HEK293 (cell line): ENCODE results near the gene ACVR2A.

Source experiments
- CTCF ChIA-PET: fragments of 350-600 bp; formaldehyde crosslinking; extraction: SDS; loops from one replicate; lab custom pipeline; 2021; ENCODE audit warnings: antibody characterized with exemption; lab: Yijun Ruan, JAX
- POLR2A ChIA-PET: fragments of 300-600 bp; formaldehyde crosslinking; extraction: SDS; loops from one replicate; lab custom pipeline; 2020; ENCODE audit warnings: antibody characterized with exemption, inconsistent platforms; lab: Yijun Ruan, JAX
- H3K27ac ChIP-seq: fragments of 200-500 bp; sonication (Bioruptor generic); 2 replicates; pipeline ENCODE4 v1.5.1; 2014; ENCODE audit warnings: low read depth, low read length, control low read depth, inconsistent platforms; ENCODE audit errors: extremely low read depth
- H3K36me3 ChIP-seq, 2 experiments: fragments of 200-500 bp in 1 of 2; sonication (Bioruptor generic) in 1 of 2; 1 replicate in 1 of 2; 2 replicates in 1 of 2; pipeline ENCODE4 v1.5.1; 2014 to 2017; ENCODE audit warnings: inconsistent platforms in 2 of 2, low read length in 2 of 2; ENCODE audit not compliant: control insufficient read depth in 2 of 2, insufficient read depth in 1 of 2
- H3K4me1 ChIP-seq: fragments of 200-500 bp; sonication (Bioruptor generic); 2 replicates; pipeline ENCODE4 v1.5.1; 2014; ENCODE audit warnings: mild to moderate bottlenecking, low read length, inconsistent platforms; ENCODE audit not compliant: control insufficient read depth, insufficient read depth
- H3K4me3 ChIP-seq: 2 replicates; pipeline ENCODE4 v1.5.1; 2011; ENCODE audit warnings: low read depth, mild to moderate bottlenecking, control low read depth, low read length, moderate library complexity
- H3K9me3 ChIP-seq: fragments of 200-500 bp; sonication (Bioruptor generic); 2 replicates; pipeline ENCODE4 v1.5.1; 2014; ENCODE audit warnings: low read depth, low read length, inconsistent platforms; ENCODE audit not compliant: control insufficient read depth, insufficient read depth
- BCL11B ChIP-seq: fragments of 450-650 bp; formaldehyde crosslinking; IDR thresholded peaks from 2 replicates; pipeline ENCODE4 v1.5.1; 2016; ENCODE audit warnings: low read depth, missing biosample characterization, missing genetic modification characterization
- GLI2 ChIP-seq: fragments of 450-650 bp; formaldehyde crosslinking; IDR thresholded peaks from 2 replicates; pipeline ENCODE4; 2017; ENCODE audit warnings: missing biosample characterization, missing genetic modification characterization, low read depth, borderline replicate concordance
- SP3 ChIP-seq: fragments of 450-650 bp; formaldehyde crosslinking; IDR thresholded peaks from 2 replicates; pipeline ENCODE4 v1.5.1; 2016; ENCODE audit warnings: missing biosample characterization, missing genetic modification characterization
- YY1 ChIP-seq: fragments of 450-650 bp; formaldehyde crosslinking; IDR thresholded peaks from 2 replicates; pipeline ENCODE4 v1.5.1; 2018; ENCODE audit warnings: missing biosample characterization, missing genetic modification characterization
- ZNF121 ChIP-seq: fragments of 450-650 bp; formaldehyde crosslinking; IDR thresholded peaks from 2 replicates; pipeline ENCODE4 v1.5.1; 2016; ENCODE audit warnings: missing biosample characterization, missing genetic modification characterization
- ZNF19 ChIP-seq: fragments of 450-650 bp; formaldehyde crosslinking; IDR thresholded peaks from 2 replicates; pipeline ENCODE4; 2016; ENCODE audit warnings: missing biosample characterization, missing genetic modification characterization, low read depth
- ZNF2 ChIP-seq: fragments of 450-650 bp; formaldehyde crosslinking; IDR thresholded peaks from 2 replicates; pipeline ENCODE4 v1.5.1; 2016; ENCODE audit warnings: missing biosample characterization, missing genetic modification characterization
- ZNF24 ChIP-seq: fragments of 450-650 bp; formaldehyde crosslinking; IDR thresholded peaks from 2 replicates; pipeline ENCODE4 v1.5.1; 2016; ENCODE audit warnings: missing biosample characterization, missing genetic modification characterization
- ZNF274 ChIP-seq, 2 experiments: fragments of 200-500 bp in 1 of 2; fragments of 450-650 bp in 1 of 2; sonication (Bioruptor generic) in 1 of 2; formaldehyde crosslinking in 1 of 2; IDR thresholded peaks; 2 replicates each; pipeline versions ENCODE4 v1.5.1 to v1.6.1; 2014 to 2016; ENCODE audit warnings: borderline replicate concordance in 1 of 2, inconsistent platforms in 1 of 2, low read length in 1 of 2, missing biosample characterization in 1 of 2, missing genetic modification characterization in 1 of 2
- ZNF302 ChIP-seq: fragments of 450-650 bp; formaldehyde crosslinking; IDR thresholded peaks from 2 replicates; pipeline ENCODE4 v1.5.1; 2016; ENCODE audit warnings: missing biosample characterization, missing genetic modification characterization, low read depth
- ZNF362 ChIP-seq: fragments of 450-650 bp; formaldehyde crosslinking; IDR thresholded peaks from 2 replicates; pipeline ENCODE4 v1.5.1; 2016; ENCODE audit warnings: missing biosample characterization, missing genetic modification characterization
- ZNF473 ChIP-seq: fragments of 450-650 bp; formaldehyde crosslinking; IDR thresholded peaks from 2 replicates; pipeline ENCODE4 v1.5.1; 2017; ENCODE audit warnings: missing biosample characterization, missing genetic modification characterization
- ZNF596 ChIP-seq: fragments of 450-650 bp; IDR thresholded peaks from 2 replicates; pipeline ENCODE4 v1.5.0; 2018; ENCODE audit warnings: missing biosample characterization, mild to moderate bottlenecking, missing genetic modification characterization, moderate library complexity
- ZNF654 ChIP-seq: fragments of 450-650 bp; formaldehyde crosslinking; IDR thresholded peaks from 2 replicates; pipeline ENCODE4 v1.5.1; 2016; ENCODE audit warnings: low read depth, missing biosample characterization, missing genetic modification characterization
- ZNF658 ChIP-seq: fragments of 450-650 bp; formaldehyde crosslinking; IDR thresholded peaks from 2 replicates; pipeline ENCODE4; 2016; ENCODE audit warnings: missing biosample characterization, missing genetic modification characterization
- TF ChIP-seq, protein P1 (sequence below): fragments of 450-650 bp; formaldehyde crosslinking; IDR thresholded peaks from 2 replicates; pipeline ENCODE4 v1.5.1; 2016; ENCODE audit warnings: missing biosample characterization, missing genetic modification characterization
- TF ChIP-seq, protein P2 (sequence below): fragments of 450-650 bp; formaldehyde crosslinking; IDR thresholded peaks from 2 replicates; pipeline ENCODE4 v1.5.1; 2016; ENCODE audit warnings: missing biosample characterization, missing genetic modification characterization
- TF ChIP-seq, protein P3 (sequence below): fragments of 450-650 bp; IDR thresholded peaks from 2 replicates; pipeline ENCODE4 v1.5.1; 2018; ENCODE audit warnings: missing biosample characterization, missing genetic modification characterization

The ACVR2A gene

GRCh38 chr2:147855977-147856376 lies 11.1 kb downstream of the ACVR2A start:
- ChIA-PET CTCF (interaction anchor here (0.6 to 1.4 kb wide), 2 partner anchors 12 to 1122 kb away, joined by 3 to 4 read pairs; no protein-coding TSS in a partner anchor), POLR2A (no interaction called here)
- TF ChIP-seq ZNF302 (tag by site-specific recombination), result no peak
- no peak for TF ChIP-seq ZNF362
- no peak for TF ChIP-seq YY1 (tag by site-specific recombination)
- no peak for TF ChIP-seq ZNF658 (tag by site-specific recombination)
- TF ChIP-seq ZNF274 (IDR thresholded peaks at IDR 0.05; ENCODE audit: low read length), result no peak
- no peak for TF ChIP-seq ZNF274 (tag by site-specific recombination; IDR thresholded peaks at IDR 0.05; ENCODE audit: borderline replicate concordance)
- TF ChIP-seq, protein P1, sequence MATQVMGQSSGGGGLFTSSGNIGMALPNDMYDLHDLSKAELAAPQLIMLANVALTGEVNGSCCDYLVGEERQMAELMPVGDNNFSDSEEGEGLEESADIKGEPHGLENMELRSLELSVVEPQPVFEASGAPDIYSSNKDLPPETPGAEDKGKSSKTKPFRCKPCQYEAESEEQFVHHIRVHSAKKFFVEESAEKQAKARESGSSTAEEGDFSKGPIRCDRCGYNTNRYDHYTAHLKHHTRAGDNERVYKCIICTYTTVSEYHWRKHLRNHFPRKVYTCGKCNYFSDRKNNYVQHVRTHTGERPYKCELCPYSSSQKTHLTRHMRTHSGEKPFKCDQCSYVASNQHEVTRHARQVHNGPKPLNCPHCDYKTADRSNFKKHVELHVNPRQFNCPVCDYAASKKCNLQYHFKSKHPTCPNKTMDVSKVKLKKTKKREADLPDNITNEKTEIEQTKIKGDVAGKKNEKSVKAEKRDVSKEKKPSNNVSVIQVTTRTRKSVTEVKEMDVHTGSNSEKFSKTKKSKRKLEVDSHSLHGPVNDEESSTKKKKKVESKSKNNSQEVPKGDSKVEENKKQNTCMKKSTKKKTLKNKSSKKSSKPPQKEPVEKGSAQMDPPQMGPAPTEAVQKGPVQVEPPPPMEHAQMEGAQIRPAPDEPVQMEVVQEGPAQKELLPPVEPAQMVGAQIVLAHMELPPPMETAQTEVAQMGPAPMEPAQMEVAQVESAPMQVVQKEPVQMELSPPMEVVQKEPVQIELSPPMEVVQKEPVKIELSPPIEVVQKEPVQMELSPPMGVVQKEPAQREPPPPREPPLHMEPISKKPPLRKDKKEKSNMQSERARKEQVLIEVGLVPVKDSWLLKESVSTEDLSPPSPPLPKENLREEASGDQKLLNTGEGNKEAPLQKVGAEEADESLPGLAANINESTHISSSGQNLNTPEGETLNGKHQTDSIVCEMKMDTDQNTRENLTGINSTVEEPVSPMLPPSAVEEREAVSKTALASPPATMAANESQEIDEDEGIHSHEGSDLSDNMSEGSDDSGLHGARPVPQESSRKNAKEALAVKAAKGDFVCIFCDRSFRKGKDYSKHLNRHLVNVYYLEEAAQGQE (tag by site-specific recombination), result no peak
- no peak for TF ChIP-seq ZNF19 (tag by site-specific recombination)
- TF ChIP-seq, protein P2, sequence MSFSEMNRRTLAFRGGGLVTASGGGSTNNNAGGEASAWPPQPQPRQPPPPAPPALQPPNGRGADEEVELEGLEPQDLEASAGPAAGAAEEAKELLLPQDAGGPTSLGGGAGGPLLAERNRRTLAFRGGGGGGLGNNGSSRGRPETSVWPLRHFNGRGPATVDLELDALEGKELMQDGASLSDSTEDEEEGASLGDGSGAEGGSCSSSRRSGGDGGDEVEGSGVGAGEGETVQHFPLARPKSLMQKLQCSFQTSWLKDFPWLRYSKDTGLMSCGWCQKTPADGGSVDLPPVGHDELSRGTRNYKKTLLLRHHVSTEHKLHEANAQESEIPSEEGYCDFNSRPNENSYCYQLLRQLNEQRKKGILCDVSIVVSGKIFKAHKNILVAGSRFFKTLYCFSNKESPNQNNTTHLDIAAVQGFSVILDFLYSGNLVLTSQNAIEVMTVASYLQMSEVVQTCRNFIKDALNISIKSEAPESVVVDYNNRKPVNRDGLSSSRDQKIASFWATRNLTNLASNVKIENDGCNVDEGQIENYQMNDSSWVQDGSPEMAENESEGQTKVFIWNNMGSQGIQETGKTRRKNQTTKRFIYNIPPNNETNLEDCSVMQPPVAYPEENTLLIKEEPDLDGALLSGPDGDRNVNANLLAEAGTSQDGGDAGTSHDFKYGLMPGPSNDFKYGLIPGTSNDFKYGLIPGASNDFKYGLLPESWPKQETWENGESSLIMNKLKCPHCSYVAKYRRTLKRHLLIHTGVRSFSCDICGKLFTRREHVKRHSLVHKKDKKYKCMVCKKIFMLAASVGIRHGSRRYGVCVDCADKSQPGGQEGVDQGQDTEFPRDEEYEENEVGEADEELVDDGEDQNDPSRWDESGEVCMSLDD (tag by site-specific recombination), result no peak
- no peak for TF ChIP-seq ZNF654
- no peak for TF ChIP-seq SP3 (tag by site-specific recombination)
- Histone ChIP-seq H3K4me1 (peaks cover 15% of the 10 kb centered on the region), H3K27ac (no peak overlapping the region), H3K9me3 (no peaks in the 10 kb centered on the region), H3K36me3 (no peaks in the 10 kb centered on the region), H3K4me3 (no peak overlapping the region)

- peaks cover 18% of the 10 kb centered on the region for H3K4me1 ChIP-seq
- no peak overlapping the region for H3K4me3 ChIP-seq
- H3K36me3 ChIP-seq, result 0 out of 3 replicates have a peak, but pooled peaks cover 0 to 4% of the 10 kb centered on the region in 2 experiments
- TF ChIP-seq GLI2 (no peak), ZNF121 (tag by site-specific recombination) (no peak), ZNF473 (tag by site-specific recombination) (no peak), ZNF596 (tag by site-specific recombination) (no peak), ZNF2 (tag by site-specific recombination) (no peak), BCL11B (tag by site-specific recombination) (no peak), ZNF24 (no peak)
- TF ChIP-seq, protein P3, sequence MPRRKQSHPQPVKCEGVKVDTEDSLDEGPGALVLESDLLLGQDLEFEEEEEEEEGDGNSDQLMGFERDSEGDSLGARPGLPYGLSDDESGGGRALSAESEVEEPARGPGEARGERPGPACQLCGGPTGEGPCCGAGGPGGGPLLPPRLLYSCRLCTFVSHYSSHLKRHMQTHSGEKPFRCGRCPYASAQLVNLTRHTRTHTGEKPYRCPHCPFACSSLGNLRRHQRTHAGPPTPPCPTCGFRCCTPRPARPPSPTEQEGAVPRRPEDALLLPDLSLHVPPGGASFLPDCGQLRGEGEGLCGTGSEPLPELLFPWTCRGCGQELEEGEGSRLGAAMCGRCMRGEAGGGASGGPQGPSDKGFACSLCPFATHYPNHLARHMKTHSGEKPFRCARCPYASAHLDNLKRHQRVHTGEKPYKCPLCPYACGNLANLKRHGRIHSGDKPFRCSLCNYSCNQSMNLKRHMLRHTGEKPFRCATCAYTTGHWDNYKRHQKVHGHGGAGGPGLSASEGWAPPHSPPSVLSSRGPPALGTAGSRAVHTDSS, result no peak
- ChIA-PET CTCF (no interaction called here), POLR2A (no interaction called here)
- no peak overlapping the region for H3K27ac ChIP-seq
- H3K9me3 ChIP-seq, result no peaks in the 10 kb centered on the region
Measured at GRCh38 chr2:147860009-147860408, 15.2 kb downstream of the ACVR2A start.
